B cell (primary cell): ENCODE data around the gene TRIB2.

Experiments
- CTCF ChIP-seq: fragments of 200-600 bp; IDR thresholded peaks from one replicate; pipeline ENCODE4 v1.8.0; 2022; ENCODE audit warnings: antibody characterized with exemption, mild to moderate bottlenecking
- EZH2 ChIP-seq: IDR thresholded peaks from 2 replicates; pipeline ENCODE4 v1.6.1; 2012; ENCODE audit warnings: borderline replicate concordance, low read depth, mild to moderate bottlenecking, moderate library complexity, low read length; ENCODE audit not compliant: insufficient read depth, poor library complexity, severe bottlenecking

- TF ChIP-seq EZH2 (no peak), CTCF (no peak)
Measured at GRCh38 chr2:12739721-12740254, 23.1 kb downstream of the TRIB2 start.
